AG10803 (cell line): ENCODE results near the gene CNTFR.

Source experiments
- DNase-seq: peaks from one replicate; pipeline ENCODE4 v3.0.0; 2010; ENCODE audit warnings: low read depth
- H3K4me3 ChIP-seq: 2 replicates; pipeline ENCODE4 v1.5.1; 2011; ENCODE audit warnings: mild to moderate bottlenecking, low read length, control low read depth
- TF ChIP-seq, protein P1 (sequence below): conservative IDR thresholded peaks from 2 replicates; pipeline ENCODE4 v1.5.1; 2011; ENCODE audit warnings: mild to moderate bottlenecking, low read length, control low read depth, inconsistent platforms

CNTFR gene

DNA sequence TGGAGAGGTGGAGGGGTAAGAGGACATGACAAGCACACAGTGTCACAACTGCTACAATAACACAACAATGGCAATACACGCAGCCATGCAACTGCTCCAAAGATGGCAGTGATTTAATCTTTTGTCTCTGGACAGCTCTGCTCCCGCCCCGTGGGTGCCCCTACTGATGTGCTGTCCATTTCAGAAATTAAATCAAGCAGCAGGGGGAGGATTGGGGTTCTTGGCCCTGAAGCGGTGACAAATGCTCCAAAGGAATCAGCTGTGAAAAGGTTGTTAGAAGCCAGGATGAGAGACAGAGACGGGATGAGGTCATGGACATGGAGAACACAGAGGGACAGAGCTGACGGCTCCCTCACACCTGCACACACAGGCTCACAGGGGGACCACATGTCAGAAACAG is 22.6 kb downstream of the CNTFR start:
- TF ChIP-seq, protein P1, sequence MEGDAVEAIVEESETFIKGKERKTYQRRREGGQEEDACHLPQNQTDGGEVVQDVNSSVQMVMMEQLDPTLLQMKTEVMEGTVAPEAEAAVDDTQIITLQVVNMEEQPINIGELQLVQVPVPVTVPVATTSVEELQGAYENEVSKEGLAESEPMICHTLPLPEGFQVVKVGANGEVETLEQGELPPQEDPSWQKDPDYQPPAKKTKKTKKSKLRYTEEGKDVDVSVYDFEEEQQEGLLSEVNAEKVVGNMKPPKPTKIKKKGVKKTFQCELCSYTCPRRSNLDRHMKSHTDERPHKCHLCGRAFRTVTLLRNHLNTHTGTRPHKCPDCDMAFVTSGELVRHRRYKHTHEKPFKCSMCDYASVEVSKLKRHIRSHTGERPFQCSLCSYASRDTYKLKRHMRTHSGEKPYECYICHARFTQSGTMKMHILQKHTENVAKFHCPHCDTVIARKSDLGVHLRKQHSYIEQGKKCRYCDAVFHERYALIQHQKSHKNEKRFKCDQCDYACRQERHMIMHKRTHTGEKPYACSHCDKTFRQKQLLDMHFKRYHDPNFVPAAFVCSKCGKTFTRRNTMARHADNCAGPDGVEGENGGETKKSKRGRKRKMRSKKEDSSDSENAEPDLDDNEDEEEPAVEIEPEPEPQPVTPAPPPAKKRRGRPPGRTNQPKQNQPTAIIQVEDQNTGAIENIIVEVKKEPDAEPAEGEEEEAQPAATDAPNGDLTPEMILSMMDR = no peak
- no peak overlapping the region for H3K4me3 ChIP-seq
- DNase-seq = no peak

DNA sequence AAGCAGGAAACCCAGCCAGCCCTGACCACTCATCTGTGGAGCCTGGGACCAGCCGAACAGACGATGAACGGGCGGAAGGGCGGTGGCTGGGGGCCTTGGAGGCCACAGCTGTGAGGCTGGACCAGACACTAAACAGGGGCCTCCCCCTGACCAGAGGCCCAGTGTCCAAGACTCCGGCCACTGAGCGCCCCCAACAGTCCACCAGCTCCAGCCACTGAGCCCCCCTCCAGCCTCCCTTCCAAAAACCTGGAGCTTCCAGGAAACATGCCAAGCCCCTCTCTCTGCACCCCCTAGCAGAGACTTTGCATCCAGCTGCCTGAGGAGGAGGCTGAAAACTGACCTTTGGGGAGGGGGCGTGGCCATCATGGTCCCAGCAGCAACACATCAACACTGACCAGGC is 23.2 kb downstream of the CNTFR start:
- DNase-seq = no peak
- no peak overlapping the region for H3K4me3 ChIP-seq
- TF ChIP-seq, protein P1 = no peak

DNA sequence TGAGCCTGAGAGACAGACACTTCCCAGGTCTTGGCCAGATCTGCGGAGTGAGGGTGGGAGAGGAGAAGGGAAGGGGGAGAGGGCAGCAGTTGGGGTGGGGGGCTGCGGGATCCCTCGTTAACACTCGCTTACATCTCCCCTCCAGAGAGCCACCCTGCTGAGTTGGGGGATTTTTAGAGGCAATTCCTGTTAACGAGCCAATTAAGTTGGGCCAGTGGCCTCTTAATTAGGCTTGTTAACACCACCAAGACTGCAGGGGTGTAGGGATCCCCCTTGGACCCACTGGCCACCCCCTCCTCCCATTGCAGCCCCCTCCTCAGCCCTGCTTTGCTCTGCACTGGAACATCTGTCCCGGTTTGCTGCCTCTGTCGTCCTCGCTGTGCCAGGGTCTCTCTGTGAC is 23.7 kb downstream of the CNTFR start:
- no peak for DNase-seq
- H3K4me3 ChIP-seq = no peak overlapping the region
- TF ChIP-seq, protein P1 = no peak

DNA sequence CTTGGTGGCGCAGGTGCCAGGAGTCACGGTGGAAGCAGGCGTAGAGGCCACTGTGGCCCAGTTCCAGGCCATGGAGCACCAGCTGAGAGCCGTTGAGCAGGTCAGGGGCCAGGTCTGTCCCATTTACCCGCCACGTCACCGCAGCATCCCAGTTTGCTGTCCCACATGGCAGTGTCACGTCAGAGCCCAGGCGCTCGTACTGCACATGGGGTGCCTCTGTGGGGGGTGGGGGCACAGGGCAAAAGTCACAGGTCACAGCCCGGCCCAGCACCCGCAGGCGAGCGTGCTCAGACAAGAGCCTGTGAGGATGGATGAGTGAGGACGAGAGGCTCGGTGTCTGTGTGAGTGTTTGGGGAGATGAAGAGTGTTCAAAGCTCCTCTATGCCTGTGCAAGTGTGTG is 24.9 kb downstream of the CNTFR start:
- TF ChIP-seq, protein P1 = no peak
- no peak overlapping the region for H3K4me3 ChIP-seq
- DNase-seq = no peak

DNA sequence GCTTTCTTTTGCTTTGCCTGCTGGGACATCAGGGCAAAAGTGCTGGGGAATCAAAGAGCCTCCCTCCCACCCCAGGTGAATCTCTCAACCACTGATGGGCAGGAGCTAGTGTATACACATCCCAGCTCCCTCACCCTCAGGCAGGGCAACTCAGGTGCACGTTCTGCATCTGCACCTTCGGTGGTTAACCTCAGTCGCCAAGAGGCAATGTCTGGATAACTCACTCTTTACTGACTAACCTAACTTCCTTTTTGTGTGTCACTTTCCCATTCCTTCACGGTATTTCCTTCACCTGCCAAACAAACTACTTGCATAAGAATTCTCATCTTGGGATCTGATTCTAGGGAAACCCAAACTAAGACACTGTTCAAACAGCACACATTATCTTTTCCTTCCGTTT is 26.3 kb downstream of the CNTFR start:
- TF ChIP-seq, protein P1 = no peak
- H3K4me3 ChIP-seq = no peak overlapping the region
- DNase-seq = no peak

DNA sequence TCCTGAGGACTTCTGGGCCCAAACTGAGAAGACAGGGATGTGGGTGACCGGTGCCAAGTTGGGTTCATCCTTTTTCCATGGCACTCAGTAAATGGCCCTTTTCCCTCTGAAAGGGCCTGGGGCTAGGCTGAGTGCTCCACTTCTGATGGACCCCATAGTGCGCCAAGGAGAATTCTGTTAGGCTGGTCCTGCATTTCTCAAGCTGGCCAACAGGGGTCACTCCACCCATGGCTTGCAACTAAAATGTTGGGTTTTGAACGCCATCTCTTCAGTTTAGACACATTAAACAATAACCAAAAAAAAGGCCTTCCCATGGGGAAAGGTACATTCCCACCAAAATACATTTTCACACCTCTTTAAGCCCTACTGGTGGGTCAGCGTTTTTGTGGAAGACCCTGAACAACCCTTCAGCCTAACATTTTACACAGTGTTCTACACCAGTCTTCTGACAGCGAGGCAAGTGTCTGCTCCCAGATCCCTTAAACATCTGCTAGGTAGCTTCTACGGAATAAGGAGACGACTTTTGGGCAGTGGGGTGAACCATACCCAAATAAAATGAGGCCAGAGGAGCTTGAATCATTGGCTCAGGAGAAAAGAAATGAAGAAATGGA is 27.3 kb downstream of the CNTFR start:
- DNase-seq = no peak
- TF ChIP-seq, protein P1 = peak; percentile 49
- H3K4me3 ChIP-seq = no peak overlapping the region

DNA sequence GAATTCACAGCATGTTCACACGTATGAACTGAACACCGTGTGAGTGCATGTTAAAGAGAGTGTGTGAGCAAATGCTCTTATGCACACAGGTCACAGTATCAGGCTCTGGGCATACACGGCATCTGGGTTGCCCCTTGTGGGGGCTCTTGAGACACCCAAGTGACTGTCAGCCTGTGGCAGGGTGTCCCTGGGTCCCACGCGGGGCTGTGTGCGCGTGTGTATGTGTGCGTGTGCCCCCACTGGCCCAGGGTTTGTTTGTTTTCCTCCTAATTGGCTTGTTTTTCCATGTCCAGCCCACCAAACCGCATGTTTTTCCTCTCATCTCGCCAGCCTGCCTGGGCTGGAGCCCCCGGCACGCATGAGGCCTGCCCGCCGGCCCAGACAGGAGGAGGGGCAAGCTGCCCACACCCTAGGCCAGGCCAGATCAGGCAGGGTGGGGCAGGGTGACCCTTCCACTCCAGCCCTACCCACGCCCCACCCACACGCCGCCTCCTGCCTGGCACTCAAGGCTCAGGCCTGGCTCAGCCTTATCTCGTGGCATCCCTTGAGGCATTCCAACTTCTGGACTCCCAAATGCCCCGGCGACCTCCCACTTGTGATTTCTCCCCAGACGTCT is 28.8 kb downstream of the CNTFR start:
- no peak for DNase-seq
- TF ChIP-seq, protein P1 = no peak
- no peak overlapping the region for H3K4me3 ChIP-seq
